H9 (cell line): Measurements from ENCODE around the gene SCUBE1. TPM values are rescaled to one million over a fixed set of nuclear protein-coding genes. Genes with fewer than 3 reads are reported as not detected.

Source experiments
- DNase-seq: peaks from one replicate; pipeline ENCODE4 v3.0.0-alpha.2; 2017
- H2AFZ ChIP-seq: one replicate; pipeline ENCODE4 v1.6.1; 2013; ENCODE audit warnings: mild to moderate bottlenecking, low read length, control low read depth, moderate library complexity
- H2AK5ac ChIP-seq: 2 replicates; pipeline ENCODE4 v1.6.1; 2013; ENCODE audit warnings: low read length, control low read depth, mixed read lengths; ENCODE audit not compliant: insufficient read length
- H2BK120ac ChIP-seq: one replicate; pipeline ENCODE4 v1.6.1; 2013; ENCODE audit warnings: low read depth, mild to moderate bottlenecking, low read length, control low read depth, inconsistent platforms; ENCODE audit not compliant: poor library complexity, severe bottlenecking
- H2BK12ac ChIP-seq: 2 replicates; pipeline ENCODE4 v1.6.1; 2013; ENCODE audit warnings: low read length, control low read depth, mixed read lengths, low read depth; ENCODE audit not compliant: insufficient read length
- H2BK15ac ChIP-seq: 2 replicates; pipeline ENCODE4 v1.6.1; 2013; ENCODE audit warnings: low read depth, low read length, control low read depth
- H2BK20ac ChIP-seq: one replicate; pipeline ENCODE4 v1.6.1; 2013; ENCODE audit warnings: low read depth, mild to moderate bottlenecking, low read length, control low read depth, inconsistent platforms; ENCODE audit not compliant: poor library complexity, severe bottlenecking
- H2BK5ac ChIP-seq: 2 replicates; pipeline ENCODE4 v1.6.1; 2013; ENCODE audit warnings: low read length, control low read depth, mixed read lengths; ENCODE audit not compliant: insufficient read length
- H3K14ac ChIP-seq: 2 replicates; pipeline ENCODE4 v1.6.1; 2013; ENCODE audit warnings: low read length, control low read depth; ENCODE audit not compliant: insufficient read depth
- H3K18ac ChIP-seq: 2 replicates; pipeline ENCODE4 v1.6.1; 2013; ENCODE audit warnings: low read depth, mild to moderate bottlenecking, mixed read lengths, low read length, control low read depth; ENCODE audit not compliant: insufficient read length
- H3K23ac ChIP-seq: 2 replicates; pipeline ENCODE4 v1.6.1; 2013; ENCODE audit warnings: low read length, control low read depth, mixed read lengths, low read depth; ENCODE audit not compliant: insufficient read length
- H3K23me2 ChIP-seq: 2 replicates; pipeline ENCODE4 v1.6.1; 2013; ENCODE audit warnings: low read depth, mild to moderate bottlenecking, mixed read lengths, low read length, control low read depth; ENCODE audit not compliant: insufficient read length, poor library complexity, severe bottlenecking
- H3K27ac ChIP-seq: 2 replicates; pipeline ENCODE4 v1.5.1; 2013; ENCODE audit warnings: low read length, control low read depth, mixed read lengths, low read depth; ENCODE audit not compliant: insufficient read length
- H3K27me3 ChIP-seq: 2 replicates; pipeline ENCODE4 v1.6.1; 2013; ENCODE audit warnings: low read length, control low read depth, inconsistent platforms; ENCODE audit not compliant: insufficient read depth
- H3K4ac ChIP-seq: 2 replicates; pipeline ENCODE4 v1.6.1; 2013; ENCODE audit warnings: low read depth, mild to moderate bottlenecking, control low read depth, inconsistent platforms, low read length, moderate library complexity
- H3K4me1 ChIP-seq: 2 replicates; pipeline ENCODE4 v1.6.1; 2013; ENCODE audit warnings: low read length, control low read depth, inconsistent platforms; ENCODE audit not compliant: insufficient read depth
- H3K4me2 ChIP-seq: 2 replicates; pipeline ENCODE4 v1.6.1; 2013; ENCODE audit warnings: low read length, control low read depth, mixed read lengths; ENCODE audit not compliant: insufficient read length, insufficient read depth
- H3K56ac ChIP-seq: 2 replicates; pipeline ENCODE4 v1.6.1; 2013; ENCODE audit warnings: low read depth, mild to moderate bottlenecking, mixed read lengths, low read length, control low read depth; ENCODE audit not compliant: insufficient read length
- H3K79me1 ChIP-seq: 2 replicates; pipeline ENCODE4 v1.6.1; 2013; ENCODE audit warnings: low read depth, mild to moderate bottlenecking, moderate library complexity, low read length, control low read depth, inconsistent platforms; ENCODE audit not compliant: insufficient read depth, poor library complexity, severe bottlenecking
- H3K79me2 ChIP-seq: 2 replicates; pipeline ENCODE4 v1.6.1; 2013; ENCODE audit warnings: low read length, control low read depth, inconsistent platforms; ENCODE audit not compliant: insufficient read depth
- H3K9ac ChIP-seq: 2 replicates; pipeline ENCODE4 v1.6.1; 2013; ENCODE audit warnings: low read length, control low read depth, mixed read lengths; ENCODE audit not compliant: insufficient read length; ENCODE audit errors: extremely low read depth
- H3K9me3 ChIP-seq: one replicate; pipeline ENCODE4 v1.6.1; 2013; ENCODE audit warnings: low read depth, low read length, inconsistent platforms; ENCODE audit not compliant: control insufficient read depth
- H3T11ph ChIP-seq: one replicate; pipeline ENCODE4 v1.6.1; 2013; ENCODE audit warnings: mild to moderate bottlenecking, low read length, control low read depth, inconsistent platforms
- H4K20me1 ChIP-seq: one replicate; pipeline ENCODE4 v1.6.1; 2013; ENCODE audit not compliant: control insufficient read depth, insufficient read length, insufficient read depth
- H4K5ac ChIP-seq: 2 replicates; pipeline ENCODE4 v1.6.1; 2013; ENCODE audit warnings: low read depth, mild to moderate bottlenecking, mixed read lengths, low read length, control low read depth; ENCODE audit not compliant: insufficient read length
- H4K8ac ChIP-seq: replicated peaks from 2 replicates; pipeline ENCODE4 v1.6.1; 2013; ENCODE audit warnings: low read length, control low read depth, mixed read lengths, low read depth; ENCODE audit not compliant: insufficient read length
- H4K91ac ChIP-seq: 2 replicates; pipeline ENCODE4 v1.6.1; 2013; ENCODE audit warnings: low read depth, mild to moderate bottlenecking, moderate library complexity, mixed read lengths, low read length, control low read depth; ENCODE audit not compliant: insufficient read length
- H3K27ac Mint-ChIP-seq, 3 experiments: 2 replicates in 2 of 3; 3 replicates in 1 of 3; pipeline ENCODE4 v1.8.0; 2020 to 2021; ENCODE audit warnings: mixed read lengths in 3 of 3, mild to moderate bottlenecking in 1 of 3, moderate library complexity in 1 of 3
- H3K27me3 Mint-ChIP-seq: 2 replicates; pipeline ENCODE4 v1.8.0; 2021; ENCODE audit warnings: low read depth, mild to moderate bottlenecking, moderate library complexity, mixed read lengths
- H3K36me3 Mint-ChIP-seq, 3 experiments: 2 replicates in 2 of 3; 3 replicates in 1 of 3; pipeline ENCODE4 v1.8.0; 2020 to 2021; ENCODE audit warnings: low read depth in 3 of 3, mixed read lengths in 3 of 3; ENCODE audit not compliant: insufficient read depth in 1 of 3
- H3K4me1 Mint-ChIP-seq, 2 experiments: 2 replicates each; pipeline ENCODE4 v1.8.0; 2020; ENCODE audit warnings: mixed read lengths in 2 of 2
- H3K4me3 Mint-ChIP-seq, 2 experiments: 2 replicates in 1 of 2; 3 replicates in 1 of 2; pipeline ENCODE4 v1.8.0; 2020 to 2021; ENCODE audit warnings: mild to moderate bottlenecking in 2 of 2, mixed read lengths in 2 of 2, moderate library complexity in 1 of 2
- H3K9me3 Mint-ChIP-seq, 2 experiments: 2 replicates in 1 of 2; 3 replicates in 1 of 2; pipeline ENCODE4 v1.8.0; 2020; ENCODE audit warnings: mild to moderate bottlenecking in 2 of 2, mixed read lengths in 2 of 2, moderate library complexity in 1 of 2
- WGBS: extraction: QIAGEN DNeasy Blood & Tissue Kit; methylation state at CpG from one replicate; pipeline ENCODE4 v1.1.7; 2013; ENCODE audit warnings: missing lambda C conversion rate, low lambda C conversion rate, mixed read lengths; ENCODE audit not compliant: insufficient read length; ENCODE audit errors: extremely low coverage; 5-methylcytosine and 5-hydroxymethylcytosine counted together
- total RNA-seq: library from RNA; stranded (reverse); gene quantifications from 2 replicates; pipeline ENCODE4 v1.2.1, GENCODE V29; 2021
- TF ChIP-seq, protein P1 (sequence below): fragments of 200-600 bp; sonication (generic); conservative IDR thresholded peaks from 3 replicates; pipeline ENCODE4 v1.8.0; 2021; ENCODE audit warnings: antibody characterized with exemption, mild to moderate bottlenecking

The SCUBE1 gene
- total RNA-seq, 1 experiment from 2014 or later, result 1.2 TPM

DNA sequence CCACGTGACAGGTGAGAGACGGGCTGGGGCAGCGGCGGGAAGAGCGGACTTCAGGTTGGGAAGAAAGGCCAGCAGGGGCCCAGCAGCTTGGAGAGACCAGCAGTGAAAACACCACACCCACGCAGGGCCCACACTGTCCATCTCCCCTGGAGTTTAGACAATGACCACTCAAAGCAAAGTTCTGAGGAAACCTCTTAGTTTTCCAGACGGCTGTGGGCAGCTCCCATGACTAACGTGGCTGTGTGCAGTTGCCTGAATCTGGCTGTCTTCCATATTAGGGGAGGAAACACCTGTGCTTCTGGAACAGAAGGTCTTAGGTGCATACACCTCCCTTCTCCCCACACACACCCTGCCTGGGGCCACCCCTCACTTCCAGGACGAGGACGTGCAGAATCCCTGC lies 85.6 kb downstream of the SCUBE1 start:
- Histone ChIP-seq H4K91ac (no peak overlapping the region), H3K79me1 (no peaks in the 10 kb centered on the region), H2AFZ (no peak overlapping the region), H3K4ac (no peak overlapping the region), H3K23me2 (no peaks in the 10 kb centered on the region), H3K27ac (no peak overlapping the region), H3K4me1 (no peaks in the 10 kb centered on the region), H4K20me1 (no peaks in the 10 kb centered on the region), H2BK20ac (no peak overlapping the region), H2BK15ac (no peak overlapping the region), H3K9ac (no peak overlapping the region), H3K56ac (no peak overlapping the region), H2BK120ac (no peak overlapping the region), H2BK12ac (no peak overlapping the region), H3K23ac (no peak overlapping the region), H2AK5ac (no peak overlapping the region), H3T11ph (no peak overlapping the region), H3K79me2 (no peaks in the 10 kb centered on the region), H2BK5ac (no peak overlapping the region), H3K14ac (no peak overlapping the region; the same call in 1 of the 2 replicates), H4K8ac (no peak overlapping the region), H3K27me3 (no peaks in the 10 kb centered on the region), H3K9me3 (no peaks in the 10 kb centered on the region), H4K5ac (no peak overlapping the region), H3K18ac (no peak overlapping the region), H3K4me2 (no peak overlapping the region)
- WGBS, result no CpG with 5 or more reads among the region's 10 CpGs
- Mint-ChIP-seq H3K4me1 (peaks cover 8 to 9% of the 10 kb centered on the region in 2 experiments; a peak in 3 of 4 replicates), H3K27ac (no peak overlapping the region; a peak in 1 of 7 replicates), H3K27me3 (peaks cover 8% of the 10 kb centered on the region), H3K4me3 (no peak overlapping the region), H3K9me3 (no peaks in the 10 kb centered on the region), H3K36me3 (no peaks in the 10 kb centered on the region; a peak in 2 of 7 replicates)
- DNase-seq, result no peak
- TF ChIP-seq, protein P1, sequence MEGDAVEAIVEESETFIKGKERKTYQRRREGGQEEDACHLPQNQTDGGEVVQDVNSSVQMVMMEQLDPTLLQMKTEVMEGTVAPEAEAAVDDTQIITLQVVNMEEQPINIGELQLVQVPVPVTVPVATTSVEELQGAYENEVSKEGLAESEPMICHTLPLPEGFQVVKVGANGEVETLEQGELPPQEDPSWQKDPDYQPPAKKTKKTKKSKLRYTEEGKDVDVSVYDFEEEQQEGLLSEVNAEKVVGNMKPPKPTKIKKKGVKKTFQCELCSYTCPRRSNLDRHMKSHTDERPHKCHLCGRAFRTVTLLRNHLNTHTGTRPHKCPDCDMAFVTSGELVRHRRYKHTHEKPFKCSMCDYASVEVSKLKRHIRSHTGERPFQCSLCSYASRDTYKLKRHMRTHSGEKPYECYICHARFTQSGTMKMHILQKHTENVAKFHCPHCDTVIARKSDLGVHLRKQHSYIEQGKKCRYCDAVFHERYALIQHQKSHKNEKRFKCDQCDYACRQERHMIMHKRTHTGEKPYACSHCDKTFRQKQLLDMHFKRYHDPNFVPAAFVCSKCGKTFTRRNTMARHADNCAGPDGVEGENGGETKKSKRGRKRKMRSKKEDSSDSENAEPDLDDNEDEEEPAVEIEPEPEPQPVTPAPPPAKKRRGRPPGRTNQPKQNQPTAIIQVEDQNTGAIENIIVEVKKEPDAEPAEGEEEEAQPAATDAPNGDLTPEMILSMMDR, result no peak
